GM12878 (cell line): Measurements from ENCODE around the gene RNU2-63P. TPM values are rescaled to one million over a fixed set of nuclear protein-coding genes. Genes with fewer than 3 reads are reported as not detected.
A peak's percentile ranks its signal among the peaks of the same experiment; 100 is the strongest.

Experiments used
- ATF7 ChIP-seq: fragments of 450-650 bp; IDR thresholded peaks from 2 replicates; pipeline ENCODE4 v1.6.1; 2016; ENCODE audit warnings: low read depth, mild to moderate bottlenecking
- BACH1 ChIP-seq: fragments of 450-650 bp; IDR thresholded peaks from 2 replicates; pipeline ENCODE4 v1.6.1; 2017; ENCODE audit warnings: mild to moderate bottlenecking, borderline replicate concordance
- BCLAF1 ChIP-seq: fragments of 450-650 bp; IDR thresholded peaks from 2 replicates; pipeline ENCODE4 v1.6.1; 2017; ENCODE audit warnings: antibody characterized with exemption, mild to moderate bottlenecking, moderate library complexity
- CBX5 ChIP-seq: sonication (generic); IDR thresholded peaks from 2 replicates; pipeline ENCODE4 v1.6.1; 2016; ENCODE audit warnings: low read depth, moderate library complexity, mild to moderate bottlenecking, inconsistent platforms
- CHD2 ChIP-seq: IDR thresholded peaks from 2 replicates; pipeline ENCODE4 v1.6.1; 2011; ENCODE audit warnings: low read depth, low read length, improper control_type of control experiment, borderline replicate concordance
- ETV6 ChIP-seq, 2 experiments: fragments of 450-650 bp in 1 of 2; IDR thresholded peaks in 1 of 2; conservative IDR thresholded peaks in 1 of 2; 2 replicates each; pipeline ENCODE4 v1.6.1; 2014; ENCODE audit warnings: antibody characterized with exemption in 1 of 2, borderline replicate concordance in 1 of 2, low read depth in 1 of 2, mild to moderate bottlenecking in 1 of 2, moderate library complexity in 1 of 2
- FOXK2 ChIP-seq: fragments of 450-650 bp; IDR thresholded peaks from 2 replicates; pipeline ENCODE4 v1.6.1; 2017; ENCODE audit warnings: mild to moderate bottlenecking, moderate library complexity
- IKZF2 ChIP-seq, 2 experiments: fragments of 450-650 bp; IDR thresholded peaks; 2 replicates each; pipeline ENCODE4 v1.6.1; 2017; ENCODE audit warnings: mild to moderate bottlenecking in 2 of 2, moderate library complexity in 2 of 2
- JUNB ChIP-seq: IDR thresholded peaks from 2 replicates; pipeline ENCODE4 v1.6.1; 2016; ENCODE audit warnings: antibody characterized with exemption, mild to moderate bottlenecking
- JUND ChIP-seq: IDR thresholded peaks from 2 replicates; pipeline ENCODE4 v1.6.1; 2012; ENCODE audit warnings: low read depth, mild to moderate bottlenecking, low read length, improper control_type of control experiment, moderate library complexity
- POLR2A ChIP-seq: IDR thresholded peaks from 2 replicates; pipeline ENCODE4 v1.6.1; 2011; ENCODE audit warnings: low read depth, mild to moderate bottlenecking, low read length
- POLR2AphosphoS2 ChIP-seq: IDR thresholded peaks from 2 replicates; pipeline ENCODE4 v1.6.1; 2011; ENCODE audit warnings: low read depth, mild to moderate bottlenecking, low read length, improper control_type of control experiment, moderate library complexity
- SMC3 ChIP-seq: IDR thresholded peaks from 2 replicates; pipeline ENCODE4 v1.6.1; 2011; ENCODE audit warnings: low read length, improper control_type of control experiment, borderline replicate concordance
- SP1 ChIP-seq: IDR thresholded peaks from one replicate; pipeline ENCODE4 v1.6.1; 2011; ENCODE audit warnings: low read depth, low read length
- SREBF1 ChIP-seq: IDR thresholded peaks from 2 replicates; pipeline ENCODE4 v1.6.1; 2012; ENCODE audit warnings: mild to moderate bottlenecking, low read length
- STAT1 ChIP-seq: fragments of 450-650 bp; conservative IDR thresholded peaks from 2 replicates; pipeline ENCODE4 v1.6.1; 2014; ENCODE audit warnings: antibody characterized with exemption, mild to moderate bottlenecking
- SUPT20H ChIP-seq: IDR thresholded peaks from 2 replicates; pipeline ENCODE4 v1.6.1; 2011; ENCODE audit warnings: low read depth, mild to moderate bottlenecking, low read length, moderate library complexity, borderline replicate concordance; ENCODE audit not compliant: control insufficient read depth
- USF1 ChIP-seq: IDR thresholded peaks from 2 replicates; pipeline ENCODE4 v1.6.1; 2011; ENCODE audit warnings: borderline replicate concordance, low read depth, mild to moderate bottlenecking, moderate library complexity, mixed read lengths, low read length; ENCODE audit not compliant: insufficient read depth; ENCODE audit errors: extremely low read length
- USF2 ChIP-seq: IDR thresholded peaks from 2 replicates; pipeline ENCODE4 v1.6.1; 2011; ENCODE audit warnings: low read depth, low read length, improper control_type of control experiment, borderline replicate concordance
- ZBTB4 ChIP-seq: fragments of 450-650 bp; formaldehyde crosslinking; IDR thresholded peaks from 2 replicates; pipeline ENCODE4 v1.4.0; 2022; ENCODE audit warnings: mild to moderate bottlenecking, moderate library complexity
- ZNF207 ChIP-seq: fragments of 450-650 bp; IDR thresholded peaks from 2 replicates; pipeline ENCODE4 v1.6.1; 2014; ENCODE audit warnings: antibody characterized with exemption, mild to moderate bottlenecking, borderline replicate concordance
- ZNF274 ChIP-seq: IDR thresholded peaks from one replicate; pipeline ENCODE4 v1.8.0; 2011; ENCODE audit not compliant: insufficient read length, insufficient read depth
- polyA plus RNA-seq, 11 experiments: library from polyadenylated mRNA; depleted of rRNA in 4 of 11; unstranded in 6 of 11; stranded (reverse) in 5 of 11; fragments of >200 nt; fragmentation: Nextera tagmentation in 4 of 11; fragmentation: Illumina TruSeq in 1 of 11; extraction: Ambion mirVana in 4 of 11; extraction: Trizol in 1 of 11; gene quantifications; 1 replicate in 1 of 11; 2 replicates in 10 of 11; pipeline versions ENCODE4 v1.2.1 to v1.2.3, GENCODE V29; 2011 to 2016; ENCODE audit warnings: inconsistent platforms in 2 of 11, missing spikeins in 2 of 11, low read depth in 1 of 11
- total RNA-seq, 4 experiments: library from RNA; depleted of rRNA in 3 of 4; stranded (reverse); fragments of >200 nt in 3 of 4; fragmentation: Illumina TruSeq in 1 of 4; extraction: Trizol in 1 of 4; gene quantifications; 2 replicates each; pipeline versions ENCODE4 v1.2.1 to v1.2.3, GENCODE V29; 2013 to 2021

The RNU2-63P gene
- total and polyA plus RNA-seq, 10 of the 15 experiments (the other 5 are each of a cell fraction or from before 2014, with no cell fraction given) = 10.7 to 117 (median 12.3) TPM; not detected in 5

GRCh38 chr2:88016086-88016959 lies at the start of gene RNU2-63P (continued):
- TF ChIP-seq ZBTB4 (CRISPR knock-in tag) (peak; percentile 90), USF2 (no peak), CBX5 (peak; percentile 78; the same call in 1 of the 2 replicates), SUPT20H (no peak), BCLAF1 (no peak), USF1 (no peak), SMC3 (no peak), FOXK2 (no peak), ATF7 (peak; percentile 29; the same call in 1 of the 2 replicates), SP1 (peak; percentile 3), POLR2AphosphoS2 (peak; percentile 91), ZNF207 (no peak), JUND (no peak), JUNB (peak; percentile 40), ZNF274 (no peak), POLR2A (peak; percentile 90), SREBF1 (no peak), BACH1 (peak; percentile 99; the same call in 1 of the 2 replicates), ETV6 (conservative IDR thresholded peaks at IDR 0.05 in 1 of 2, IDR thresholded peaks at IDR 0.05 in 1 of 2; ENCODE audit: borderline replicate concordance in 1 of 2, low read depth in 1 of 2) (peak in 1 of 2 experiments; percentile 30; a peak in 1 of 4 replicates), CHD2 (no peak), IKZF2 (IDR thresholded peaks at IDR 0.05) (0 out of 4 replicates have a peak, but pooled peaks have one; percentile 20 to 26), STAT1 (0 out of 2 replicates have a peak, but pooled peaks have one; percentile 73)
